ENCODE measurements around the gene SAP130.
"Not testable (repeated sequence)": the region's sequence is repeated elsewhere in the genome, so short reads cannot be mapped to it uniquely, and the experiment has no call there.

Gene SAP130

DNA sequence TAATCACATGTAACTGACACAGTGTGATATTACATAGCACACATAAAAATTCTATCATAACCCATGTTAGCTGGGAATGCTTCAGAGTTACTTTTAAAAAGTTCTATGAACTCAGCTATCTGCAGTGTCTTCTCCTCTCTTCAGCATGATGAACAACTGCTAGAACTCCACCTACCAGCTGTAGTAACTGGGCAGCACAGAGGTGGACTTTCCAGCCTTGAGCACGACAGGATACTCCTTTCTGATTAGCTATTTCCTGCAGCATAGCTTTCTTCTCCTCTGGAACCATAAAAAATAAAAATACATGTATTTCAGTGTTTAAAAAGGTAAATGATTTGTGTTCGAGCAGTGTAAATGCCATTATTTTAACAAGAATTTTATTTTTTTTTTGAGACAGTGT lies 82.6 kb downstream of the SAP130 start:
- no peak for DNase-seq

GRCh38 chr2:127943186-127943585 lies 84.7 kb downstream of the SAP130 start:
- DNase-seq: no peak

DNA sequence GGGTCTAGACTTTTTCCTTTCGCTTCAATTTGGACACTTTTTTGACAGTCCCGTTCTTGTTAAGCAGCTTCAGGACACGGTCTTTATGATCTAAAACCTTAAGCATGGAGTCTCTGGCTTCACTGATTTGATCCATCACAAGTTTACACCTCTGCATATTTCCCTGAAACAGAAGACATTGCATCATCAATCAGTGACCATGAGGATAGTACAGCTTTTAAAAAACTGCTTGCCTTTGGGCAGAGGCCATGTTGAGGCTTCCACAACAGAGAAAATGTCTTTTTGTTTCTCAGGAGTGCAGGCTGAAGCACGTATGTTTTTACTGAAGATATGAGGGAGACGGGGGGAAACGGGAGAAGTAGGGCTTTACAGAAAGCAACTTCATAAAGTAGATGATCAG lies 85.9 kb downstream of the SAP130 start:
- no peak for DNase-seq

- no peak for DNase-seq
Observed at GRCh38 chr2:127941461-127941860, 86.4 kb downstream of the SAP130 start.

GRCh38 chr2:127940641-127941040 lies 87.2 kb downstream of the SAP130 start:
- DNase-seq: no peak

DNA sequence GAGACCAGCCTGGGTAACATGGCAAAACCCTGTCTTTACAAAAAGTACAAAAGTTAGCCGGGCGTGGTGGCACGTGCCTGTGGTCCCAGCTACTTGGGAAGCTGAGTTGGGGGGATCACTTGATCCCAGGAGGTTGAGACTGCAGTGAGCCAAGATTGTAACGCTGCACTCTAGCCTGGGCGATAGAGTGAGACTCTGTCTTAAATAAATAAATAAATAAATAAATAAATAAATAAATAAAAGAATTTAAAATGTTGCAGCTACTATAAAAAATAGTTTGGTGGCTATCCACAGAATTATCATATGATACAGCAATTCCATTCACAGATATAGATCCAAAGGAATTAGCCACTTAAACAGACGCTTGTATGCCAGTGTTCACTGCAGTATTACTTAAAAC lies 92.5 kb downstream of the SAP130 start:
- DNase-seq: no peak

DNA sequence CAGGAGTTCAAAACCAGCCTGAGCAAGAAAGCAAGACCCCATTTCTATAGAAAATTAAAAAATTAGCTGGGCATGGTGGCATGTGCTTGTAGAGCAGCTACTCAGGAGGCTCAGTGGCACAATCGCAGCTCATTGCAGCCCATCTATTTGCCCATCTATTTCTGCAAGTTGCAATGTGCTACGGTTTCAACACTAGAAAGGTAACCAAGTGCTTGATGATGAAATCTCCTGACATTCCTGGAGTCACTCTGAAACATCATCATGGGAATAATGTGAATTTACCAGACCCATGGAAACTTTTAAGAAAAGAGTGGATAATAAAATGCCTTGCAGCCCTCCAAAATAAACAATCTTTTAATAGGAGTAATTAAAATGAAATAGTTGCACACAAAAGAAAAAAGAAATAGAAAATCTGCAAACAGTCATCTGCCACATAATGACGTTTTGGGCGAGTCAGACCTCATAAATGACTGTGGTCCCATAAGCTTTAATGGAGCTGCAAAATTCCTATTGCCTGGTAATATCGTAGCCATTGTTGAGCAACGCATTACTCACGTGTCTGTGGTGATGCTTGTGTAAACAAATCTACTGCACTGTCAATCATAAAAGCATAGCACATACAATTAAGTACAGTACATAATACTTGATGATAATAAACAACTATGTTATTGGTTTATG lies 95.5 kb downstream of the SAP130 start:
- no peak for DNase-seq

GRCh38 chr2:127929449-127929848 lies 98.4 kb downstream of the SAP130 start:
- no peak for DNase-seq

GRCh38 chr2:127927384-127927783 lies 100.5 kb downstream of the SAP130 start:
- no peak for DNase-seq

DNA sequence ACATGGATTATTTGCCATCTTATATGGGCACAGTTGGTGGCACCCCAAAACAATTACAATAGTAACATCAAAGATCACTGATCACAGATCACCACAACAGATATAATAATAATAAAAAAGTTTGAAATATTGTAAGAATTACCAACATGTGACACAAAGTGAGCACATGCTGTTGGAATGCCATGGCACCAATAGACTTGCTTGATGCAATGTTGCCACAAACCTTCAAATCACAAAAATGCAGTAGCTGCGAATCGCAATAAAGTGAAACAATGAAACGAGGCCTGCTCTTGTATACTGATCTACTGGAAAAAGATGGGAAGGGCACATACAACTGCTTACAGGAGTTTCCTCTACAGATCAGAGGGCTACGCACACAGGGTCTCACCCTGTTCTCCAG lies 109.9 kb downstream of the SAP130 start:
- no peak for DNase-seq

DNA sequence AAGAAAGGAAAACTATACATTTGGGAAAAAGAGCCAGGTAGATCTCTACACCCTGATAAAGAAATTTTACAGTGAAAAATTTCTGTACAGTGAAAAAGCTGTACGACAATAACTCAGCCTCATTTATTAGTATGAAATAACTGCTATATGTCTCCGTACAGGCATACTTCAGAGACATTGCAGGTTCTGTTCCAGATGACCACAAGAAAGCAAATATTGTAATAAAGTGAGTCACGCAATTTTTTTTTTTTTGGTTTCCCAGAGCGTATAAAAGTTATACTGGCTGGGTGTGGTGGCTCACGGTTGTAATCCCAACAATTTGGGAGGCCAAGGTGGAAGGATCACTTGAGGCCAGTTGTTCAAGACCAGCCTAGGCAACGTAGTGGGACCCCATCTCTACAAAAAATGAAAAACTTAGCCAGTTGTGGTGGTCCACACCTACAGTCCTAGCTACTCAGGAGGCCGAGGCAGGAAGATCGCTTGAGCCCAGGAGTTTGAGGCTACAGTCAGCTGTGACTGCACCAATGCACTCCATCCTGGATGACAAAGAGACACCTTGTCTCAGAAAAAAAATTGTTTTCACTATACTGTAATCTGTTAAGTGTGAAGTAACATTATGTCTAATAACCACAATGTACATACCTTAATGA lies 113.9 kb downstream of the SAP130 start:
- DNase-seq: no peak

DNA sequence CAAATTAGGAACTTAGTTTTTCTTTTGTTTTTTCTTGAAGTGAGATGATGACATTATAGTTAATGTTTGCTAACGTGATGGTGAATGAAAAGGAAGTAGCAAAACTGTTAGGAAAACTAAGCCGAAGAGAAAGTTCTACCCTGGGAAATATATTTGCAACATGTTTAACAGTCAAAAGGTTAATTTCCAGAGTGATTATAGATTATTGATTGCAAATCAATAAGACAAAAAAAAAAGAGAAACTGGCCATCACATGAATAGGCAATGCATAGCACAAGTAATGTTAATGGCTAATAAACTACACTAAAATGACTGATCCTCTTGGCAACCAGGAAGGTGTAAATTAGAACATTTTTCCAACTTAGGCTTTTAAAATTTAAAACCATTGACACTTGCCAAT lies 116.1 kb downstream of the SAP130 start:
- DNase-seq: no peak

- DNase-seq: no peak
Observed at GRCh38 chr2:127910415-127910814, 117.4 kb downstream of the SAP130 start.

DNA sequence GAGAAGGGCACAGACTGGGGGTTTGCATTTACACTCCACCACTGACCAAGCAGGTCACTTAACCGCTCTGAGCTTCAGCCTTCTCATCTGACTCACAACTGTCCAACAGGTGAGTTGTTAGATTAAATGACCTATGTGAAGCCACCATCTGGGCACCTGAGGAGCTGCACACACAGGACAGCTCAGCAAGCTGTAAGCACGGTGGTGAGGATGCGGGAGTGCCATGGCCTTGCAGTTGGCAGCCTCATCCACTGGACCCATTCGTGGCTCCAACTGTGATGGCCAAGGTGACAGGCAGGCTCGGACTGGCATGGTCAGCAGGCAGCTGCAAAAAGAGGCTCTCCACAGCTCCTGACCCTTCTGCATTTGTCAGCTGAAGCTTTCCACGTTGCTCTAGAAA lies 118.8 kb downstream of the SAP130 start:
- no peak for DNase-seq

DNA sequence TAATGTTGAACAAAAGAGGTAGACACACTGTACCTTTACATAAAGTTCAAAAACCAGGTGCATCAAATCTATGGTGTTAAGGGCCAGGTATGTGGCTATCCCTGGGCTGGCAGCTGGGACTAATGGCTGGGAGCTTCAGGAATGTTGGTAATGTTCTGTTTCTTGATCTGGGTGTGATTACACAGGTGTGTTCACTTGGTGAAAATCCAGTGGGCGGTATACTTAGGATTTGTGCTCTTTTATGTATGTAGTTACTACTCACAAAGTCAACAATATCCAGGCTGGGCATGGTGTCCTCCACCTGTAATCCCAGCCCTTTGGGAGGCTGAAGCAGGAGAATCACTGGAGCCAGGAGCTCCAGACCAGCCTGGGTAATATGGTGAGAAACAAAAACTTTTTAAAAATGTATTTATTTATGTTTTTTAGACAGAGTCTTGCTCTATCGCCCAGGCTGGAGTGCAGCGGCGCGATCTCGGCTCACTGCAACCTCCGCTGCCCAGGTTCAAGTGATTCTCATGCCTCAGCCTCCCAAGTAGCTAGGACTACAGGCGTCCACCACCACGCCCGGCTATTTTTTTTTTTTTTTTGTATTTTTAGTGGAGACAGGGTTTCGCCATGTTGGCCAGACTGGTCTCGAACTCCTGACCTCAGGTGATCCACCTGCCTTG lies 120.0 kb downstream of the SAP130 start:
- not testable (repeated sequence) for DNase-seq

DNA sequence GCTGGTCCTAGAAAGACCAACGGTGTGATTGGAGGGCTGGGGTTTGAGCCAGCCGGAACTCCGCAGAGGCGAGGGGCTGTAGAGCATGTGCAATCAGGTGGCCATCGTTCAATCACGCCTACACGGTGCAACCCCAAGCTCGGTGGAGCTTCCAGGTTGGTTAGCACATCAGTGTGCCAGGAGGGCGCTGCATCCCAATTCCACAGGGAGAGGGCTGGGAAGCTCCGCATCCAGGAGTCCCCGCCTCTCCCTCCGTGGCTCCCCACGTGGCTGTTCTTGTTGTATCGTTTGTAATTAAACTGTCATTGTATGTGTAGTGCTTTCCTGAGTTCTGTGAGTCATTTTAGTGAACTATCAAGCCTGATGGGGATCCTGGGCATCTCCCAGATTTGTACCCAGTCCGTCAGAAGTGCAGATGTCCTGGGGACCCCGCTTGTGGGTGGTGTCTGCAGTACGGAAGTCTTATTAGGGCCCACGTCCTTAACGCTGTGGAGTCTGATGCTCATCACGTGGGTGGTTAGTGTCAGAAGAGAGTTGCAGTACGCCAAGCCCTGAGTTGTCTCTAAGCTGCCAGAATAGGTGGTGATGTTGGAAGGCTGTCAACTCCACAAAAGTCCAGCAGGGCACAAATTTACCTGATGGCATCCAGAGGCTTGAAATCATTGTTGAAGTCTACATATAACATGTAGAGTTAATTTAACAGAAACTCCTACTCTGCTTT lies 121.5 kb downstream of the SAP130 start:
- no peak for DNase-seq

DNA sequence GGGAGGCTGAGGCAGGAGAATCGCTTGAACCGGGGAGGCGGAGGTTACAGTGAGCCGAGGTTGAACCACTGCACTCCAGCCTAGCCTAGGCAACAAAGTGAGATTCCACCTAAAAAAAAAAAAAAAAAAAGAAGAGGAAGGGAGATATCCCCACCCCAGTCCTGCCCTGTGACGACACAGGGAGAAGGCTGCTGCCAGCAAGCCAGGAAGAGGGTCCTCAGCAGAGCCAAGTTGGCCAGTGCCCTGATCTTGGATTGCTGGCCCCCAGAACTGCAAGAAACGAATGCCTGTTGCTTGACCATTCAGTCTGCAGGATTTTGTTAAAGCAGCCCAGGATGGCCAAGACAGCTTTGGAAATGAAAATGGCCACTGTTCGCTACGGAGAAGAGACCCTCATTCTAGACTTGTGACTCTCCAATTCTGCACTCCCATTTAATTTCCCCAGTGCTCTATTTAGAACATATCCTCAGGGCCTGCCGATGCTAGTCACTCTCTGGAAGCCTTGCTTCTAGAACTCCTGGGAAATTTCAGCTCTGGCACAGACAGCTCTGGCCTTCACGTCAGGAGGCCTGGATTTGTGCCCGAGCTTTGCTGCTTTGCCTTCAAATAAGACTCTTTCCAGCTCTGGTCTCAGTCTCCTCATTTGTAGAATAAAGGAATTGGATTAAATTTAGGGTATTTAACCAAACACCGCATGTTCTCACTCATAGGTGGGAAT lies 126.4 kb downstream of the SAP130 start:
- DNase-seq: no peak

DNA sequence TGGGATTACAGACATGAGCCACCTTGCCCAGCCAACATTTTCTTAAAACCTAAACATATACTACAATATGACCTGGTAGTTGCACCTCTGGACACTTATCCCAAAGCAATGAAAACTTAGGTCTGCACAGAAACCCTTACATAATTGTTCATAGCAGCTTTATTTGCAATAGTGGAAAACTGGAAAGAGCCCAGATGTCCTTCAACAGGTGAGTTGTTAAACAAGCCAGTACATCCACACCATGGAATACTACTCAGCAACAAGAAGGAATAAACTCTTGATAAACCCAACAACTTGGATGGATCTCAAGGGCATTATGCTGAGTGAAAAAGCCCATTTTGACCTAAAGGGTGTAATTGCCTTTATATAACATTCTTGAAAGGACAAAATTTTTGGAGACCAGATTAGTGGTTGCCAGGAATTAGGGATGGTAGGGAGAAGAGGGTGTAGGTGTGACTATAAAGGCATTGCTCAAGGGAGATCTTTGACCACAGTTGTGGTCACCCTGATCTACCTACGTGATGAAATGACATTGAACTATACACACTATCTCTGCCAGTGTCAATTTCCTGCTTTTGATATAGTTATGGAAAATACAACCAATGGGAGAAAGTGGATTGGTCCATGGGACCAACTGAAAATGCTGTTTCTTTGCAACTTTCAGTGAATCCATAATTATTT lies 130.2 kb downstream of the SAP130 start:
- no peak for DNase-seq

DNA sequence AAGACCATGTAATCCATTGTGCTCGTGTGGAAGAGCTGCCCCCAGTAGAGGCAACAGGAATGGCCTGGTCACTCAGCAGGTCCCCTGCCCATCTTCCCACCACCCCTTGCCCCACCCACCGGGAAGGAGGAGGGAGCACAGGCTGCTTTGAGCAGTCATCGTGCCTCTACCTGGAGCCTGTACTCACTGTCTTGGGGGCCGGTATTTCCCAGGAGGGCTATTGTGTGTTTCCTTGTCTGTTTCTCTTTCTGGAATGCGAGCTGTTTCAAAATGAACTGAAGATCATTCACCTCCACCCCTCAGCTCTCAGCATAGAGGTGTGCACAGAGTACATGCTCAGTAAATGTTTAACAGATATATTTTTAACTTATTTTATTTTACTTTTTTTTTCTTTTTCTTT lies 134.4 kb downstream of the SAP130 start:
- no peak for DNase-seq

GRCh38 chr2:127893033-127893432 lies 134.8 kb downstream of the SAP130 start:
- no peak for DNase-seq

GRCh38 chr2:127891811-127892210 lies 136.0 kb downstream of the SAP130 start:
- no peak for DNase-seq

All from NCI-H345 (cell line).